Measurements from ENCODE around the gene GNAL. TPM values are rescaled to one million over a fixed set of nuclear protein-coding genes. Genes with fewer than 3 reads are reported as not detected.

The GNAL gene
- total RNA-seq, 2 donors from 2014 or later, result 2.1 to 33.0 TPM

GRCh38 chr18:11658989-11659388 lies 30.1 kb upstream of the GNAL start:
- H3K9me3 ChIP-seq, result no peaks in the 10 kb centered on the region
- H3K4me1 ChIP-seq, result peaks cover 7% of the 10 kb centered on the region
- H3K27me3 ChIP-seq, result peaks cover 0 to 3% of the 10 kb centered on the region in 2 donors
- intact Hi-C loops (cut with DNase I), result no loop called here
- TF ChIP-seq POLR2A (IDR thresholded peaks at IDR 0.05) (no peak), CTCF (IDR thresholded peaks at IDR 0.05) (no peak)
- no peak overlapping the region for H3K4me3 ChIP-seq
- no peak overlapping the region for H3K27ac ChIP-seq
- DNase-seq (no peak), ATAC-seq (no peak)
- 58 to 59% methylated on average over 6 of the region's 6 CpGs for WGBS, 2 donors
- no peaks in the 10 kb centered on the region for H3K36me3 ChIP-seq (replicated peaks in 1 of 2; ENCODE audit: insufficient read depth in 1 of 2, low read depth in 2 of 2)

DNA sequence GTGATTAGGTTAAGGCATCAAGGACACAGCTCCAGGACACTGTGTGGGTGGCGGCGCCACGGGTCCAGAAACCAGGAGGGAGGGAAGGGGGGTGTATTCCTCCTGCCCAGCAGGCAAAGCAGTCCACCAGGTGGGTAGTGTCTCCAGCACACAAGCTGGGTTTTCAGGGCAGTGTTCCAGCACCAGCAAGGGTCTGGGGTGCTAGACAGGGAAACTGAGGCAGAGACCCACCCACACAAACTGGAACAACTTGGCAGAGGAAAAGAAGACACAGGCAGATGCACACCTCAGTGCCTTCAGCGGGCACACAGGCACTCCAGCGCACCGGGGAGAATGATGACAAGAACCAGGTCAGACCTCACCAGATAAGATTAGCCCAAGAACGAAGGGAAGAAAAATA lies 28.4 kb upstream of the GNAL start:
- Histone ChIP-seq H3K27ac (no peak overlapping the region), H3K9me3 (no peaks in the 10 kb centered on the region), H3K27me3 (peaks cover 0 to 3% of the 10 kb centered on the region in 2 donors), H3K4me3 (no peak overlapping the region), H3K4me1 (peaks cover under 1% of the 10 kb centered on the region), H3K36me3 (replicated peaks in 1 of 2; ENCODE audit: insufficient read depth in 1 of 2, low read depth in 2 of 2) (no peaks in the 10 kb centered on the region)
- TF ChIP-seq POLR2A (IDR thresholded peaks at IDR 0.05) (no peak), CTCF (IDR thresholded peaks at IDR 0.05) (no peak)
- ATAC-seq (no peak), DNase-seq (no peak)
- intact Hi-C loops (cut with DNase I), result no loop called here
- 77% methylated on average over 7 of the region's 7 CpGs for WGBS, 2 donors

GRCh38 chr18:11661430-11661829 lies 27.6 kb upstream of the GNAL start:
- H3K27me3 ChIP-seq, result peaks cover 0 to 3% of the 10 kb centered on the region in 2 donors
- H3K9me3 ChIP-seq, result no peaks in the 10 kb centered on the region
- intact Hi-C loops (cut with DNase I), result no loop called here
- WGBS, 2 donors, result 57% methylated on average over 5 of the region's 5 CpGs
- no peaks in the 10 kb centered on the region for H3K36me3 ChIP-seq (replicated peaks in 1 of 2; ENCODE audit: insufficient read depth in 1 of 2, low read depth in 2 of 2)
- H3K27ac ChIP-seq, result no peak overlapping the region
- TF ChIP-seq POLR2A (IDR thresholded peaks at IDR 0.05) (no peak), CTCF (IDR thresholded peaks at IDR 0.05) (no peak)
- ATAC-seq (no peak), DNase-seq (no peak)
- H3K4me1 ChIP-seq, result no peaks in the 10 kb centered on the region
- no peak overlapping the region for H3K4me3 ChIP-seq

GRCh38 chr18:11663439-11664029 lies 25.5 kb upstream of the GNAL start:
- H3K9me3 ChIP-seq, result no peaks in the 10 kb centered on the region
- intact Hi-C loops (cut with DNase I), result no loop called here
- H3K4me3 ChIP-seq, result no peak overlapping the region
- ATAC-seq, result no peak
- no peak for DNase-seq
- H3K27me3 ChIP-seq, result no peaks in the 10 kb centered on the region
- 52 to 56% methylated on average over 6 of the region's 6 CpGs for WGBS, 2 donors
- H3K4me1 ChIP-seq, result no peaks in the 10 kb centered on the region
- H3K27ac ChIP-seq, result no peak overlapping the region
- no peak for TF ChIP-seq CTCF (IDR thresholded peaks at IDR 0.05)
- no peaks in the 10 kb centered on the region for H3K36me3 ChIP-seq (replicated peaks in 1 of 2; ENCODE audit: insufficient read depth in 1 of 2, low read depth in 2 of 2)

GRCh38 chr18:11664286-11664685 lies 24.8 kb upstream of the GNAL start:
- no peak for DNase-seq
- 47 to 64% methylated on average over 3 to 4 of the region's 4 CpGs for WGBS, 2 donors
- Histone ChIP-seq H3K27me3 (no peaks in the 10 kb centered on the region), H3K9me3 (no peaks in the 10 kb centered on the region), H3K36me3 (replicated peaks in 1 of 2; ENCODE audit: insufficient read depth in 1 of 2, low read depth in 2 of 2) (no peaks in the 10 kb centered on the region), H3K4me1 (no peaks in the 10 kb centered on the region), H3K27ac (no peak overlapping the region), H3K4me3 (no peak overlapping the region)
- intact Hi-C loops (cut with DNase I), result no loop called here
- TF ChIP-seq POLR2A (IDR thresholded peaks at IDR 0.05), result no peak
- no peak for TF ChIP-seq CTCF (IDR thresholded peaks at IDR 0.05)
- no peak for ATAC-seq

Data from body of pancreas (tissue), 4 donors.